RWPE2 (cell line): ENCODE data around the gene KRT32.

Source experiments
- ATAC-seq: fragments of 200-7000 bp; cut with Tn5 transposase; 3 replicates; pipeline ENCODE4 v1.9.1; 2021; ENCODE audit warnings: low read depth
- DNase-seq: peaks from one replicate; pipeline ENCODE4 v3.0.0-alpha.2; 2020; ENCODE audit warnings: low spot score
- H3K27ac ChIP-seq: fragments of 450-650 bp; 2 replicates; pipeline ENCODE4 v1.5.1; 2017; ENCODE audit warnings: mild to moderate bottlenecking; ENCODE audit not compliant: poor library complexity, severe bottlenecking
- H3K27me3 ChIP-seq: fragments of 250-450 bp; sonication (Bioruptor Pico); 2 replicates; pipeline ENCODE4 v1.5.1; 2021; ENCODE audit warnings: mild to moderate bottlenecking, moderate library complexity; ENCODE audit not compliant: insufficient read depth, poor library complexity, severe bottlenecking
- H3K36me3 ChIP-seq: fragments of 250-450 bp; sonication (Bioruptor Pico); 2 replicates; pipeline ENCODE4 v1.5.1; 2020; ENCODE audit warnings: low read depth, mild to moderate bottlenecking, moderate library complexity
- H3K4me1 ChIP-seq: fragments of 250-450 bp; sonication (Bioruptor Pico); 2 replicates; pipeline ENCODE4 v1.5.1; 2021; ENCODE audit warnings: mild to moderate bottlenecking, moderate library complexity; ENCODE audit not compliant: insufficient read depth, poor library complexity, severe bottlenecking
- H3K4me3 ChIP-seq: fragments of 250-450 bp; sonication (Bioruptor Pico); 2 replicates; pipeline ENCODE4 v1.5.1; 2021; ENCODE audit warnings: mild to moderate bottlenecking, moderate library complexity; ENCODE audit not compliant: severe bottlenecking
- H3K9me3 ChIP-seq: fragments of 250-450 bp; sonication (Bioruptor Pico); 2 replicates; pipeline ENCODE4 v1.5.1; 2021; ENCODE audit warnings: mild to moderate bottlenecking, moderate library complexity; ENCODE audit not compliant: severe bottlenecking
- TF ChIP-seq, protein P1 (sequence below): fragments of 450-650 bp; IDR thresholded peaks from one replicate; pipeline ENCODE4 v1.5.1; 2017; ENCODE audit warnings: mild to moderate bottlenecking, moderate library complexity; ENCODE audit not compliant: poor library complexity, severe bottlenecking

The KRT32 gene

DNA sequence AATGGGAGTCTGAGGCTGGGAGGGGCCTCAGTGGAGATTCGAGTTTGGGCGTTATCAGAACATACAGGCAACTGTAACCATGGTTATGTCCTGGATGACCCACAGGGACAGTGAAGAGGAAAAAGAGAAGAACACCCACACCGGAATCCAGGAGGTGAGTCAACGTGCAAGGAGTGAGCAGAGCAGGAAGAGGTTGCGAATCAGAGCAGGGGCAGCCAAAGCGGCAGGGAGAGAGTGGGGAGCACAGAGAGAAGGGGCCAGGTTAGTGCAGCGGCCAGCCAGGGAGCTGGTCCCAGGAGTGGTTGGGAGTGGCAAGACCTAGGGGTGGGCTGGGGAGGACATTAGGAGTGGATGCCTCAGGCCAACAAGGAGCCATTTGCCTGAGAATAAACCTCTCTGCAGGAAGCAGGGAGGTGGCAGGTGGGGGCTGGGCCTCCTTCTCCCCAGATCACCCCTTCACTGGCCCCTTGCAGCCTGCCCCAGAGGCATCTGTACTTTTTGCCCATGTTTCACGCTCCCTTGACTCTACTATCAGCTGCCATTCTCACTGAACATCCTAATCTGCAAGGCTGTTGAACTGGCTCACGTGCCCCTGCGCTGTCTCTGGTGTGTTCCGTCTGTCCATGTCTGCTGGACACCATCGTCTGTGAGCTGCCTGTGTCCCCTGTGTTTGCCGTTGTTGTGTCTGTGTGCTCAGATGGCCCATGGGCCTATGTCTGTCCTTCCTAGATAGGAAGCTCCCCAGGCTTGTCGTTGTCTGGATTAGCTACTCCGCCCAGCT, 33.1 kb upstream of the KRT32 start:
- TF ChIP-seq, protein P1, sequence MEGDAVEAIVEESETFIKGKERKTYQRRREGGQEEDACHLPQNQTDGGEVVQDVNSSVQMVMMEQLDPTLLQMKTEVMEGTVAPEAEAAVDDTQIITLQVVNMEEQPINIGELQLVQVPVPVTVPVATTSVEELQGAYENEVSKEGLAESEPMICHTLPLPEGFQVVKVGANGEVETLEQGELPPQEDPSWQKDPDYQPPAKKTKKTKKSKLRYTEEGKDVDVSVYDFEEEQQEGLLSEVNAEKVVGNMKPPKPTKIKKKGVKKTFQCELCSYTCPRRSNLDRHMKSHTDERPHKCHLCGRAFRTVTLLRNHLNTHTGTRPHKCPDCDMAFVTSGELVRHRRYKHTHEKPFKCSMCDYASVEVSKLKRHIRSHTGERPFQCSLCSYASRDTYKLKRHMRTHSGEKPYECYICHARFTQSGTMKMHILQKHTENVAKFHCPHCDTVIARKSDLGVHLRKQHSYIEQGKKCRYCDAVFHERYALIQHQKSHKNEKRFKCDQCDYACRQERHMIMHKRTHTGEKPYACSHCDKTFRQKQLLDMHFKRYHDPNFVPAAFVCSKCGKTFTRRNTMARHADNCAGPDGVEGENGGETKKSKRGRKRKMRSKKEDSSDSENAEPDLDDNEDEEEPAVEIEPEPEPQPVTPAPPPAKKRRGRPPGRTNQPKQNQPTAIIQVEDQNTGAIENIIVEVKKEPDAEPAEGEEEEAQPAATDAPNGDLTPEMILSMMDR: no peak
- DNase-seq: no peak
- peaks cover 23% of the 10 kb centered on the region for H3K4me1 ChIP-seq
- ATAC-seq: peak; percentile 89
- H3K9me3 ChIP-seq: no peaks in the 10 kb centered on the region
- H3K4me3 ChIP-seq: no peak overlapping the region
- H3K27me3 ChIP-seq: no peaks in the 10 kb centered on the region
- H3K27ac ChIP-seq: peak overlapping the region; percentile 38
- no peaks in the 10 kb centered on the region for H3K36me3 ChIP-seq

DNA sequence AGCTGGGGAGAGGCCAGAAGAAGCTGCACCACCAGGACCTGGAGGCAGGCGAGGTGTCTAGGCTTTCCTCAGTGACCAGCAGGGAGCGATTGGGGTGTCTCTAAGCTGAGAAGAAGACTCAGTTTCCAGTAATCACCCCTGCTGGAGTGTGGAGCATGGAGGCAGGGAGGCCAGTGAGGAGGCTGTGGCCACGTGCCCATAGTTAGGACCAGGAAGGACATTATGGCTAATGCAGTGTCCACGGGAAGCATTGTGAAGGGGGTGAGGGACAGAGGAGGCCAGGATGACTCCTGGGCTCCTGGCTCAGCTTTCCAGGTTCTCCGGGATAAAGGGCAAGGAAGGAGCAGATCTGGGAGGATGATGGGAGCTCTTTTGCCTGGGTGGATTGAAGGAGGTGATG, 32.5 kb upstream of the KRT32 start:
- Histone ChIP-seq H3K27ac (peak overlapping the region; percentile 38), H3K4me3 (no peak overlapping the region), H3K36me3 (no peaks in the 10 kb centered on the region), H3K9me3 (no peaks in the 10 kb centered on the region), H3K4me1 (peaks cover 25% of the 10 kb centered on the region), H3K27me3 (no peaks in the 10 kb centered on the region)
- no peak for ATAC-seq
- TF ChIP-seq, protein P1: no peak
- DNase-seq: no peak

DNA sequence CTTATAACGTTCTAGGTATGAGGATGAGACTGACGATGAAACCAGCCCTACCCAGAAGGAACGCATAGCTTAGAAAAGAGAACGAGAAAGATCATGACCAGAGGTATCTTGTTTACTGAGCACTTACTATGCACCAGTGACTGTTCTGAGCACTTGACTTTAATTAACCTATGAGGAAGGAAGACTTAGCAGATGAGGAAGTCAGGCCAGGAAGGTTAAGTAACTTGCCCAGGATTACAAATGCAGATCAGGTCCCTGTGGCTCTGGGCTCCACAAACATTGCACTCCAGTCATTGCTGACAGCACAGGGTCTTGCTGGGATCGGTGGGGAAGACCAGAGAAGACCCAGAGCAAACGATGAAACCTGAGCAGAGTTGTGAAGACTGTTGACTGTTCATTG, 31.1 kb upstream of the KRT32 start:
- H3K4me1 ChIP-seq: peaks cover 30% of the 10 kb centered on the region
- H3K4me3 ChIP-seq: no peak overlapping the region
- no peaks in the 10 kb centered on the region for H3K36me3 ChIP-seq
- no peaks in the 10 kb centered on the region for H3K27me3 ChIP-seq
- no peak overlapping the region for H3K27ac ChIP-seq
- TF ChIP-seq, protein P1: no peak
- DNase-seq: no peak
- ATAC-seq: no peak
- H3K9me3 ChIP-seq: no peaks in the 10 kb centered on the region

DNA sequence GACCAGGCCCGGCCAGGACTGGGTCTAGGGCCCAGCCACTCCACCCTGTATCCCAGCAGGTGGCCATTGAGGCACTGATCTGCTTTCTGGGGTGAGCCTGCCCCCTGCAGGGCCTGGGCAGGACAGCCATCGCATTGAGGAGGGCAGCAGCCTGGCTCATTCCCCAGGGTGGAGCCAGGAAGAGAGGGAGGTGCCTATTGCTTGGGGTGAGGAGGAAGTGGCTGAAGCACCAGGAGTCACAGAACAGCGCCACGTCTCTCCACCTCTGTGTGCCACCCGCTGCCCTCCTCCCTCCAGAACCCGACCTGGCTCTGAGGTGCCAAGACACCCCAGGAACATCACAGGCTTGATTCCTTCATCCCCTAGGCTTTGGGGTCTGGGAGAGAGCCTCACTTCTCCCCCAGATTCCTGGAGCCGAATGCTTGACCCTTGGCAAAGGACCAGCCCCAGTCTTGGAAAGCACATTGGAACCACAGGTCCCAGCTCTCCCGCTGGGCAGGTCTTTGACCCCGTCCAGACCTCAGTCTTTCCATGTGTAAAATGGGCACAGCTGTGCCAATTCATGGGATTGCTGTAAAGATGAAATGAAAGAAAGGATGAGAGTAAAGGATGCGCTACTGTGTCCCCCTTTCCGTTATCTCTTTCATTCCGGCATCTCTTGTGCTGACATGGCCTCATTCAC, 29.8 kb upstream of the KRT32 start:
- DNase-seq (no peak), ATAC-seq (peak; percentile 80)
- no peak overlapping the region for H3K4me3 ChIP-seq
- H3K4me1 ChIP-seq: peaks cover 30% of the 10 kb centered on the region
- H3K36me3 ChIP-seq: no peaks in the 10 kb centered on the region
- TF ChIP-seq, protein P1: peak; percentile 75
- H3K27me3 ChIP-seq: no peaks in the 10 kb centered on the region
- no peak overlapping the region for H3K27ac ChIP-seq
- no peaks in the 10 kb centered on the region for H3K9me3 ChIP-seq

DNA sequence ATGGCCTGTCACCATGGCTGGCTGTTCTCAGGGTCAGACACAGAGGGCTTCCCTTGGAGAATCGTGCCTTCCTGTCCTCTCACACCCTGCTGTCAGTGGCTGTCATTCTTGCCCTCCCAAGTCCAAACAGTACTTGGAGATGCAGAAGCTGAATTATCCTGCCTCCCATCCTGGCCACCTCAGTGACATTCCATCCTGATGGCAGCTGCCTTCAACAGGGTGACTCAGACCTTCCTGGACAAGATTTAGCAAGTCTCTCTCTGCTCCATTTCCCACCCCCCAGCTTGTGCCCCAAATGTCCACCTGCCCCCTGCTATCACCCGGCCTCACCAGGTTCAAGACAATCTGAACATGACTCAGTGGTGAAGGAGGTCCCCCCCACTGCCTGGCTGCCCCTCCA, 27.3 kb upstream of the KRT32 start:
- no peak overlapping the region for H3K27ac ChIP-seq
- DNase-seq: no peak
- ATAC-seq: no peak
- H3K9me3 ChIP-seq: no peaks in the 10 kb centered on the region
- H3K36me3 ChIP-seq: no peaks in the 10 kb centered on the region
- H3K4me3 ChIP-seq: no peak overlapping the region
- peaks cover 18% of the 10 kb centered on the region for H3K4me1 ChIP-seq
- no peaks in the 10 kb centered on the region for H3K27me3 ChIP-seq
- TF ChIP-seq, protein P1: no peak
